ENCODE data around the gene ZNF529. TPM values are rescaled to one million over a fixed set of nuclear protein-coding genes. Genes with fewer than 3 reads are reported as not detected.

ZNF529 gene
- total RNA-seq, 1 experiment from 2014 or later, result 15.6 TPM

DNA sequence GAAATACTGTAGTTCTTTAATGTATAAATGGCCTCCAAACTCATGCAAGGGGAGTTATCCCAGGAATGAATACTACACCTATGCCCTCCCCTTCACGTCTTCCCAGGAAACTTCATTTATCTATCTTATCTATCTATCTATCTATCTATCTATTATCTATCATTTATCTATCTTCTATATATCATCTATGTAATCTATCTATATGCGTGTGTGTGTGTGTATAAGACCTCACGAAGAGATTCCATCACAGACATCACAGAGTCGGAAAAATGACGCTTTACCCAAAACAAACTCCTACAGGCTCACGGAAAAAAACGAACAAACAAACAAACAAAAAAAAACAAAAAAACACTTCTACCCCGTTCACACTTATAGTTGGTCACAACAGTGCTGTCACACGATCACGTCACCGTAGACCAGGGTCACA, 486 bp downstream of the ZNF529 start:
- no peaks in the 10 kb centered on the region for H3K27me3 ChIP-seq (ENCODE audit: control insufficient read depth, insufficient read depth, low read length)
- H3K27ac ChIP-seq (ENCODE audit: low read length), result peak overlapping the region; percentile 91
- in situ Hi-C loops (cut with HindIII; ENCODE audit: low pct_unique_long_range_greater_than_20kb, low sequenced_read_pairs) (no loop called here), intact Hi-C loops (cut with micrococcal nuclease; ENCODE audit: unreplicated experiment) (no loop called here)
- ATAC-seq (no peak), DNase-seq (ENCODE audit: low read depth, low spot score) (no peak)
- H3K4me3 ChIP-seq (ENCODE audit: low read depth in 2 of 2, low read length in 2 of 2), result peak overlapping the region; percentile 57 to 99
- H3K9me3 ChIP-seq (ENCODE audit: control insufficient read depth, insufficient read depth, low read depth, low read length), result peaks cover 11% of the 10 kb centered on the region; the same call in 1 of the 2 replicates
- peaks cover 13% of the 10 kb centered on the region for H3K4me1 ChIP-seq (ENCODE audit: control insufficient read depth, insufficient read depth, low read length)
- TSS peak; percentile 90 for BruUV-seq (replicated peaks)
- CTCF ChIA-PET, result interaction anchor here (0.6 kb wide), 1 partner anchor 399 kb away, joined by 3 read pairs; no protein-coding TSS in a partner anchor
- POLR2A ChIA-PET, result interaction anchor here (1.3 kb wide), 1 partner anchor 45 kb away, joined by 3 read pairs; the partner anchor contains the start of gene ZNF260
- TF ChIP-seq SIN3A (IDR thresholded peaks at IDR 0.05; ENCODE audit: borderline replicate concordance, insufficient read depth, low read depth, low read length) (no peak), TCF7L2 (IDR thresholded peaks at IDR 0.05; ENCODE audit: low read depth, low read length) (no peak), POLR2AphosphoS5 (IDR thresholded peaks at IDR 0.05; ENCODE audit: low read depth, low read length) (no peak)
- TF ChIP-seq, protein P1, sequence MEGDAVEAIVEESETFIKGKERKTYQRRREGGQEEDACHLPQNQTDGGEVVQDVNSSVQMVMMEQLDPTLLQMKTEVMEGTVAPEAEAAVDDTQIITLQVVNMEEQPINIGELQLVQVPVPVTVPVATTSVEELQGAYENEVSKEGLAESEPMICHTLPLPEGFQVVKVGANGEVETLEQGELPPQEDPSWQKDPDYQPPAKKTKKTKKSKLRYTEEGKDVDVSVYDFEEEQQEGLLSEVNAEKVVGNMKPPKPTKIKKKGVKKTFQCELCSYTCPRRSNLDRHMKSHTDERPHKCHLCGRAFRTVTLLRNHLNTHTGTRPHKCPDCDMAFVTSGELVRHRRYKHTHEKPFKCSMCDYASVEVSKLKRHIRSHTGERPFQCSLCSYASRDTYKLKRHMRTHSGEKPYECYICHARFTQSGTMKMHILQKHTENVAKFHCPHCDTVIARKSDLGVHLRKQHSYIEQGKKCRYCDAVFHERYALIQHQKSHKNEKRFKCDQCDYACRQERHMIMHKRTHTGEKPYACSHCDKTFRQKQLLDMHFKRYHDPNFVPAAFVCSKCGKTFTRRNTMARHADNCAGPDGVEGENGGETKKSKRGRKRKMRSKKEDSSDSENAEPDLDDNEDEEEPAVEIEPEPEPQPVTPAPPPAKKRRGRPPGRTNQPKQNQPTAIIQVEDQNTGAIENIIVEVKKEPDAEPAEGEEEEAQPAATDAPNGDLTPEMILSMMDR (IDR thresholded peaks at IDR 0.05), result no peak
- 0 out of 2 replicates have a peak, but pooled peaks cover 4% of the 10 kb centered on the region for H3K36me3 ChIP-seq (ENCODE audit: control insufficient read depth, insufficient read depth, low read length)

DNA sequence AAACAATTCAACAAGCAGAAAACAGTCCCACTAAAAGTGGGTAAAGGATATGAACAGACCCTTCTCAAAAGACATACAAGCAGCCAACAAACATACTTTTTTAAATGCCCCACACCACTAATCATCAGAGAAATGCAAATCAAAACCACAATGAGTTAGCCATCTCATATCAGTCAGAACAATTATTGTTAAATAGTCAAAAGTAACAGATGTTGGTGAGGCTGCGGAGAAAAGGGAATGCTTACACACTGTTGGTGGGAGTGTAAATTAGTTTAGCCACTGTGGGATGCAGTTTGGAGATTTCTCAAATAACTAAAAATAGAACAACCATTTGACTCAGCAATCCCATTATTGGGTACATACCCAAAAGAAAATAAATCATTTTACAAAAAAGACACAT, 8.7 kb downstream of the ZNF529 start:
- Histone ChIP-seq H3K36me3 (ENCODE audit: control insufficient read depth, insufficient read depth, low read length) (no peaks in the 10 kb centered on the region), H3K4me1 (ENCODE audit: control insufficient read depth, insufficient read depth, low read length) (no peaks in the 10 kb centered on the region), H3K9me3 (ENCODE audit: control insufficient read depth, insufficient read depth, low read depth, low read length) (peaks cover 47% of the 10 kb centered on the region; the same call in 1 of the 2 replicates), H3K27ac (ENCODE audit: low read length) (no peak overlapping the region), H3K4me3 (ENCODE audit: low read depth in 2 of 2, low read length in 2 of 2) (no peak overlapping the region), H3K27me3 (ENCODE audit: control insufficient read depth, insufficient read depth, low read length) (no peaks in the 10 kb centered on the region)
- ATAC-seq (no peak), DNase-seq (ENCODE audit: low read depth, low spot score) (no peak)
- CTCF ChIA-PET, result no interaction called here
- in situ Hi-C loops (cut with HindIII; ENCODE audit: low pct_unique_long_range_greater_than_20kb, low sequenced_read_pairs), result no loop called here
- intact Hi-C loops (cut with micrococcal nuclease; ENCODE audit: unreplicated experiment), result no loop called here
- POLR2A ChIA-PET, result interaction anchor here (0.6 kb wide), 1 partner anchor 34 kb away, joined by 7 read pairs; no protein-coding TSS in a partner anchor
- TF ChIP-seq, protein P1 (IDR thresholded peaks at IDR 0.05), result no peak
- no peak for TF ChIP-seq SIN3A (IDR thresholded peaks at IDR 0.05; ENCODE audit: borderline replicate concordance, insufficient read depth, low read depth, low read length)
- TF ChIP-seq, protein P2, sequence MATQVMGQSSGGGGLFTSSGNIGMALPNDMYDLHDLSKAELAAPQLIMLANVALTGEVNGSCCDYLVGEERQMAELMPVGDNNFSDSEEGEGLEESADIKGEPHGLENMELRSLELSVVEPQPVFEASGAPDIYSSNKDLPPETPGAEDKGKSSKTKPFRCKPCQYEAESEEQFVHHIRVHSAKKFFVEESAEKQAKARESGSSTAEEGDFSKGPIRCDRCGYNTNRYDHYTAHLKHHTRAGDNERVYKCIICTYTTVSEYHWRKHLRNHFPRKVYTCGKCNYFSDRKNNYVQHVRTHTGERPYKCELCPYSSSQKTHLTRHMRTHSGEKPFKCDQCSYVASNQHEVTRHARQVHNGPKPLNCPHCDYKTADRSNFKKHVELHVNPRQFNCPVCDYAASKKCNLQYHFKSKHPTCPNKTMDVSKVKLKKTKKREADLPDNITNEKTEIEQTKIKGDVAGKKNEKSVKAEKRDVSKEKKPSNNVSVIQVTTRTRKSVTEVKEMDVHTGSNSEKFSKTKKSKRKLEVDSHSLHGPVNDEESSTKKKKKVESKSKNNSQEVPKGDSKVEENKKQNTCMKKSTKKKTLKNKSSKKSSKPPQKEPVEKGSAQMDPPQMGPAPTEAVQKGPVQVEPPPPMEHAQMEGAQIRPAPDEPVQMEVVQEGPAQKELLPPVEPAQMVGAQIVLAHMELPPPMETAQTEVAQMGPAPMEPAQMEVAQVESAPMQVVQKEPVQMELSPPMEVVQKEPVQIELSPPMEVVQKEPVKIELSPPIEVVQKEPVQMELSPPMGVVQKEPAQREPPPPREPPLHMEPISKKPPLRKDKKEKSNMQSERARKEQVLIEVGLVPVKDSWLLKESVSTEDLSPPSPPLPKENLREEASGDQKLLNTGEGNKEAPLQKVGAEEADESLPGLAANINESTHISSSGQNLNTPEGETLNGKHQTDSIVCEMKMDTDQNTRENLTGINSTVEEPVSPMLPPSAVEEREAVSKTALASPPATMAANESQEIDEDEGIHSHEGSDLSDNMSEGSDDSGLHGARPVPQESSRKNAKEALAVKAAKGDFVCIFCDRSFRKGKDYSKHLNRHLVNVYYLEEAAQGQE (IDR thresholded peaks at IDR 0.05; ENCODE audit: insufficient read depth in 1 of 2, low read depth in 2 of 2, low read length in 1 of 2), result no peak
- TF ChIP-seq TCF7L2 (IDR thresholded peaks at IDR 0.05; ENCODE audit: low read depth, low read length), result no peak
- no peak for TF ChIP-seq POLR2AphosphoS5 (IDR thresholded peaks at IDR 0.05; ENCODE audit: low read depth, low read length)
- BruUV-seq (replicated peaks), result no TSS peak

Data from Panc1 (cell line).